ENCODE data around the gene NIT1. TPM values are rescaled to one million over a fixed set of nuclear protein-coding genes. Genes with fewer than 3 reads are reported as not detected.

Gene NIT1
- total and polyA plus RNA-seq, 2 of the 13 experiments (the other 11 are each of a cell fraction or from before 2014, with no cell fraction given) = 22.7 to 31.0 TPM

- TF ChIP-seq, protein P1, sequence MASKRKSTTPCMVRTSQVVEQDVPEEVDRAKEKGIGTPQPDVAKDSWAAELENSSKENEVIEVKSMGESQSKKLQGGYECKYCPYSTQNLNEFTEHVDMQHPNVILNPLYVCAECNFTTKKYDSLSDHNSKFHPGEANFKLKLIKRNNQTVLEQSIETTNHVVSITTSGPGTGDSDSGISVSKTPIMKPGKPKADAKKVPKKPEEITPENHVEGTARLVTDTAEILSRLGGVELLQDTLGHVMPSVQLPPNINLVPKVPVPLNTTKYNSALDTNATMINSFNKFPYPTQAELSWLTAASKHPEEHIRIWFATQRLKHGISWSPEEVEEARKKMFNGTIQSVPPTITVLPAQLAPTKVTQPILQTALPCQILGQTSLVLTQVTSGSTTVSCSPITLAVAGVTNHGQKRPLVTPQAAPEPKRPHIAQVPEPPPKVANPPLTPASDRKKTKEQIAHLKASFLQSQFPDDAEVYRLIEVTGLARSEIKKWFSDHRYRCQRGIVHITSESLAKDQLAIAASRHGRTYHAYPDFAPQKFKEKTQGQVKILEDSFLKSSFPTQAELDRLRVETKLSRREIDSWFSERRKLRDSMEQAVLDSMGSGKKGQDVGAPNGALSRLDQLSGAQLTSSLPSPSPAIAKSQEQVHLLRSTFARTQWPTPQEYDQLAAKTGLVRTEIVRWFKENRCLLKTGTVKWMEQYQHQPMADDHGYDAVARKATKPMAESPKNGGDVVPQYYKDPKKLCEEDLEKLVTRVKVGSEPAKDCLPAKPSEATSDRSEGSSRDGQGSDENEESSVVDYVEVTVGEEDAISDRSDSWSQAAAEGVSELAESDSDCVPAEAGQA (IDR thresholded peaks at IDR 0.05; ENCODE audit: low read depth) = peak; percentile 79
- TF ChIP-seq, protein P1 (CRISPR knock-in tag; IDR thresholded peaks at IDR 0.05; ENCODE audit: borderline replicate concordance) = no peak
- peak; percentile 54; the same call in 1 of the 2 replicates for TF ChIP-seq BORCS8-MEF2B (CRISPR knock-in tag; IDR thresholded peaks at IDR 0.05)
- TF ChIP-seq ZNF558 (CRISPR knock-in tag; IDR thresholded peaks at IDR 0.05; ENCODE audit: borderline replicate concordance) = no peak; the same call in 1 of the 2 replicates
- no peak for TF ChIP-seq ZNF101 (CRISPR knock-in tag; IDR thresholded peaks at IDR 0.05; ENCODE audit: borderline replicate concordance, low read depth)
- TF ChIP-seq ELF1 (CRISPR knock-in tag; IDR thresholded peaks at IDR 0.05) = peak; percentile 75
- TF ChIP-seq NFYB (CRISPR knock-in tag; IDR thresholded peaks at IDR 0.05) = no peak
- 0 out of 2 replicates have a peak, but pooled peaks have one; percentile 6 for TF ChIP-seq DR1 (CRISPR knock-in tag; IDR thresholded peaks at IDR 0.05)
- TF ChIP-seq POLR2A (IDR thresholded peaks at IDR 0.05; ENCODE audit: insufficient read depth in 1 of 2, low read depth in 2 of 2, low read length in 2 of 2) = peak in 1 of 2 experiments; percentile 51; a peak in 2 of 4 replicates
- peak; percentile 34; the same call in 1 of the 2 replicates for TF ChIP-seq NR2F2 (IDR thresholded peaks at IDR 0.05; ENCODE audit: borderline replicate concordance, low read depth)
- TF ChIP-seq, protein P2, sequence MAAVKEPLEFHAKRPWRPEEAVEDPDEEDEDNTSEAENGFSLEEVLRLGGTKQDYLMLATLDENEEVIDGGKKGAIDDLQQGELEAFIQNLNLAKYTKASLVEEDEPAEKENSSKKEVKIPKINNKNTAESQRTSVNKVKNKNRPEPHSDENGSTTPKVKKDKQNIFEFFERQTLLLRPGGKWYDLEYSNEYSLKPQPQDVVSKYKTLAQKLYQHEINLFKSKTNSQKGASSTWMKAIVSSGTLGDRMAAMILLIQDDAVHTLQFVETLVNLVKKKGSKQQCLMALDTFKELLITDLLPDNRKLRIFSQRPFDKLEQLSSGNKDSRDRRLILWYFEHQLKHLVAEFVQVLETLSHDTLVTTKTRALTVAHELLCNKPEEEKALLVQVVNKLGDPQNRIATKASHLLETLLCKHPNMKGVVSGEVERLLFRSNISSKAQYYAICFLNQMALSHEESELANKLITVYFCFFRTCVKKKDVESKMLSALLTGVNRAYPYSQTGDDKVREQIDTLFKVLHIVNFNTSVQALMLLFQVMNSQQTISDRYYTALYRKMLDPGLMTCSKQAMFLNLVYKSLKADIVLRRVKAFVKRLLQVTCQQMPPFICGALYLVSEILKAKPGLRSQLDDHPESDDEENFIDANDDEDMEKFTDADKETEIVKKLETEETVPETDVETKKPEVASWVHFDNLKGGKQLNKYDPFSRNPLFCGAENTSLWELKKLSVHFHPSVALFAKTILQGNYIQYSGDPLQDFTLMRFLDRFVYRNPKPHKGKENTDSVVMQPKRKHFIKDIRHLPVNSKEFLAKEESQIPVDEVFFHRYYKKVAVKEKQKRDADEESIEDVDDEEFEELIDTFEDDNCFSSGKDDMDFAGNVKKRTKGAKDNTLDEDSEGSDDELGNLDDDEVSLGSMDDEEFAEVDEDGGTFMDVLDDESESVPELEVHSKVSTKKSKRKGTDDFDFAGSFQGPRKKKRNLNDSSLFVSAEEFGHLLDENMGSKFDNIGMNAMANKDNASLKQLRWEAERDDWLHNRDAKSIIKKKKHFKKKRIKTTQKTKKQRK (IDR thresholded peaks at IDR 0.05; ENCODE audit: low read length) = no peak
- TF ChIP-seq FOSL2 (CRISPR knock-in tag; IDR thresholded peaks at IDR 0.05) = peak; percentile 84
- TF ChIP-seq FOSL1 (CRISPR knock-in tag; IDR thresholded peaks at IDR 0.05; ENCODE audit: borderline replicate concordance) = peak; percentile 31; the same call in 1 of the 2 replicates
- TF ChIP-seq PITX1 (CRISPR knock-in tag; IDR thresholded peaks at IDR 0.05) = no peak
- peak; percentile 75 for TF ChIP-seq SAP130 (CRISPR knock-in tag; IDR thresholded peaks at IDR 0.05; ENCODE audit: low read depth)
- TF ChIP-seq ZNF333 (CRISPR knock-in tag; IDR thresholded peaks at IDR 0.05; ENCODE audit: borderline replicate concordance) = 0 out of 2 replicates have a peak, but pooled peaks have one; percentile 56
- peak; percentile 82 for TF ChIP-seq GMEB1 (CRISPR knock-in tag; IDR thresholded peaks at IDR 0.05; ENCODE audit: borderline replicate concordance)
- TF ChIP-seq, protein P3, sequence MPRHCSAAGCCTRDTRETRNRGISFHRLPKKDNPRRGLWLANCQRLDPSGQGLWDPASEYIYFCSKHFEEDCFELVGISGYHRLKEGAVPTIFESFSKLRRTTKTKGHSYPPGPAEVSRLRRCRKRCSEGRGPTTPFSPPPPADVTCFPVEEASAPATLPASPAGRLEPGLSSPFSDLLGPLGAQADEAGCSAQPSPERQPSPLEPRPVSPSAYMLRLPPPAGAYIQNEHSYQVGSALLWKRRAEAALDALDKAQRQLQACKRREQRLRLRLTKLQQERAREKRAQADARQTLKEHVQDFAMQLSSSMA (CRISPR knock-in tag; IDR thresholded peaks at IDR 0.05) = peak; percentile 43; the same call in 1 of the 2 replicates
These were observed 14.7 kb downstream of the NIT1 start, which contains the start of gene DEDD (continued) for GRCh38 chr1:161132410-161133219.
